ENCODE results near the gene ETS2.

The ETS2 gene

GRCh38 chr21:38805328-38806152, at the start of gene ETS2:
Gene ETS2 (plus strand): TSS chr21:38805929. CDS start chr21:38810035, 4,106 bp downstream.
- no peak for TF ChIP-seq CTCF (IDR thresholded peaks at IDR 0.05; ENCODE audit: poor library complexity, severe bottlenecking)
- peaks cover 68% of the 10 kb centered on the region for H3K4me1 ChIP-seq (ENCODE audit: insufficient read depth, poor library complexity, severe bottlenecking)
- ATAC-seq (ENCODE audit: low read depth) (peak; percentile 47), DNase-seq (ENCODE audit: low spot score) (peak; percentile 88)
- H3K9me3 ChIP-seq (ENCODE audit: severe bottlenecking), result no peaks in the 10 kb centered on the region
- no peaks in the 10 kb centered on the region for H3K27me3 ChIP-seq (ENCODE audit: insufficient read depth, poor library complexity, severe bottlenecking)
- peak within 1 kb of the TSS; percentile 98 for H3K4me3 ChIP-seq (ENCODE audit: severe bottlenecking)
- H3K27ac ChIP-seq (ENCODE audit: poor library complexity, severe bottlenecking), result peak within 1 kb of the TSS; percentile 93
- H3K36me3 ChIP-seq (ENCODE audit: low read depth), result peaks cover 44% of the 10 kb centered on the region

GRCh38 chr21:38756746-38757145, 49.0 kb upstream of the ETS2 start:
- Histone ChIP-seq H3K4me1 (ENCODE audit: insufficient read depth, poor library complexity, severe bottlenecking) (peaks cover 43% of the 10 kb centered on the region), H3K27me3 (ENCODE audit: insufficient read depth, poor library complexity, severe bottlenecking) (no peaks in the 10 kb centered on the region), H3K27ac (ENCODE audit: poor library complexity, severe bottlenecking) (peak overlapping the region; percentile 86), H3K4me3 (ENCODE audit: severe bottlenecking) (no peak overlapping the region), H3K9me3 (ENCODE audit: severe bottlenecking) (no peaks in the 10 kb centered on the region), H3K36me3 (ENCODE audit: low read depth) (no peaks in the 10 kb centered on the region)
- ATAC-seq (ENCODE audit: low read depth), result peak; percentile 81
- no peak for DNase-seq (ENCODE audit: low spot score)
- TF ChIP-seq CTCF (IDR thresholded peaks at IDR 0.05; ENCODE audit: poor library complexity, severe bottlenecking), result no peak

GRCh38 chr21:38758501-38759214, 47.1 kb upstream of the ETS2 start:
- Histone ChIP-seq H3K4me1 (ENCODE audit: insufficient read depth, poor library complexity, severe bottlenecking) (peaks cover 34% of the 10 kb centered on the region), H3K36me3 (ENCODE audit: low read depth) (no peaks in the 10 kb centered on the region), H3K27ac (ENCODE audit: poor library complexity, severe bottlenecking) (no peak overlapping the region), H3K4me3 (ENCODE audit: severe bottlenecking) (no peak overlapping the region), H3K9me3 (ENCODE audit: severe bottlenecking) (no peaks in the 10 kb centered on the region), H3K27me3 (ENCODE audit: insufficient read depth, poor library complexity, severe bottlenecking) (no peaks in the 10 kb centered on the region)
- TF ChIP-seq CTCF (IDR thresholded peaks at IDR 0.05; ENCODE audit: poor library complexity, severe bottlenecking), result no peak
- DNase-seq (ENCODE audit: low spot score) (no peak), ATAC-seq (ENCODE audit: low read depth) (no peak)

GRCh38 chr21:38759413-38759812, 46.3 kb upstream of the ETS2 start:
- no peak for DNase-seq (ENCODE audit: low spot score)
- Histone ChIP-seq H3K4me3 (ENCODE audit: severe bottlenecking) (no peak overlapping the region), H3K4me1 (ENCODE audit: insufficient read depth, poor library complexity, severe bottlenecking) (peaks cover 27% of the 10 kb centered on the region), H3K36me3 (ENCODE audit: low read depth) (no peaks in the 10 kb centered on the region), H3K27me3 (ENCODE audit: insufficient read depth, poor library complexity, severe bottlenecking) (no peaks in the 10 kb centered on the region), H3K27ac (ENCODE audit: poor library complexity, severe bottlenecking) (no peak overlapping the region), H3K9me3 (ENCODE audit: severe bottlenecking) (no peaks in the 10 kb centered on the region)
- no peak for ATAC-seq (ENCODE audit: low read depth)
- no peak for TF ChIP-seq CTCF (IDR thresholded peaks at IDR 0.05; ENCODE audit: poor library complexity, severe bottlenecking)
